ENCODE measurements around the gene HMGCLL1. TPM values are rescaled to one million over a fixed set of nuclear protein-coding genes. Genes with fewer than 3 reads are reported as not detected.

HMGCLL1 gene
- 1 to 10 TPM in 1 of 5 donors, under 1 TPM in 1, not detected in 3; 0.45 to 3.3 TPM for total RNA-seq
- polyA plus RNA-seq: 1 to 10 TPM in 1 of 3 donors, under 1 TPM in 2; 0.10 to 1.4 (median 0.68) TPM
- long read RNA-seq, donor 1: 0 reads
- long read RNA-seq, donor 2: 0 reads
- long read RNA-seq, donor 3, partial matches to known transcripts: 0 of 1 reads
- long read RNA-seq, donor 3, other reads (novel, unspliced or antisense): 0 of 1 reads
- long read RNA-seq, donor 4: 0 reads
- long read RNA-seq, donor 5: 0 reads
- long read RNA-seq, donor 6: 0 reads
- long read RNA-seq, donor 7, partial matches to known transcripts: 0 of 1 reads
- long read RNA-seq, donor 7, other reads (novel, unspliced or antisense): 0 of 1 reads
- long read RNA-seq, donor 8: 0 reads
- long read RNA-seq, donor 9: 0 reads
- long read RNA-seq, donor 10: 0 reads

DNA sequence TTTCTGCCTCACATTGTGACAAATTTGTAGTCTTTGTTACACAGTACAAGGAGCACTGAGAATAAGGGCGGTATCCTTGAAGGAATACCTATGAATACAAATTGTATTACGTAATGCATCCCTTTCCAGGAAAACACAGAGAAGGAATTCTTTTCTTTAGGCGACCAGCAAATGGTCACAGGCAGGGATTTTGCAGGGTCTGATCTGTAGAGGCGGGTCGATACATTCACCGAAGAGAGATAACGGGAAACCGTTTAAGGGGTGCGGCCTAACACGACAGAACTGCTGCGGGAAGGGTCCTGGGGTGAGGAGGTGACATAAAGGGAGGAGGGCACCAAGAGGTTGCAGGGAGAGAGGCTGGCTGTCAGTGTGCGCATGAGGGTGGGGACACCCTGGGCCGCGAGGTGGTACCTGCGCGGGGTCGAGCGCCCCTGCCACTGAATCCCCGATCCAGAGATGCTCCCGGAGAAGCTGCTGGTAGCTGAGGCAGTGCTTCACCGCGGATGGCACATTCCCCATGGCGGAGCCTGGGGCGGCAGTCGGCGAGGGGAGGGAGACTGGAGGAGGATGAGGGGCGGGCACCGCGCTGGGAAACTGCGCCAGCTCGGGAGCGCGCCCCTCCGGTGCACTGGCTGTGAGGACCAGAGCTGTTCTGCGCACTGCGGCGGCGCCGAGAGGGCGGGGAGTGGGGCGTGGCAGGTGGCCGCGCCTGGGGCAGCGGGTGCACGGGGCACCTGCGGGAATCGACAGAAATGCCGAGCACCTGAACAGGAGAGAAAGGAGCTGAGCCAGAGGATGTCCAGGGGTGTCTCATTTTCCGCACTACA, at the start of gene HMGCLL1:
HMGCLL1 (minus strand) TSS at position 656 of the 827 bp plus-strand sequence; CDS start at position 519, 137 bp downstream.
- Histone ChIP-seq H3K9me3 (peaks cover 0 to 1% (median 0%) of the 10 kb centered on the region in 4 donors), H3K36me3 (no peaks in the 10 kb centered on the region), H3K27me3 (peaks cover 0 to 11% (median 10%) of the 10 kb centered on the region in 3 donors), H3K4me1 (peaks cover 0 to 10% (median 7%) of the 10 kb centered on the region in 4 donors), H3K27ac (peak within 1 kb of the TSS in 1 of 5 donors; percentile 26), H3K4me3 (peak within 1 kb of the TSS; percentile 37 to 49 (median 44))
- WGBS, 5 donors: 6 to 15% (median 8%) methylated on average over 40 to 49 of the region's 49 CpGs
- TF ChIP-seq, protein P1, sequence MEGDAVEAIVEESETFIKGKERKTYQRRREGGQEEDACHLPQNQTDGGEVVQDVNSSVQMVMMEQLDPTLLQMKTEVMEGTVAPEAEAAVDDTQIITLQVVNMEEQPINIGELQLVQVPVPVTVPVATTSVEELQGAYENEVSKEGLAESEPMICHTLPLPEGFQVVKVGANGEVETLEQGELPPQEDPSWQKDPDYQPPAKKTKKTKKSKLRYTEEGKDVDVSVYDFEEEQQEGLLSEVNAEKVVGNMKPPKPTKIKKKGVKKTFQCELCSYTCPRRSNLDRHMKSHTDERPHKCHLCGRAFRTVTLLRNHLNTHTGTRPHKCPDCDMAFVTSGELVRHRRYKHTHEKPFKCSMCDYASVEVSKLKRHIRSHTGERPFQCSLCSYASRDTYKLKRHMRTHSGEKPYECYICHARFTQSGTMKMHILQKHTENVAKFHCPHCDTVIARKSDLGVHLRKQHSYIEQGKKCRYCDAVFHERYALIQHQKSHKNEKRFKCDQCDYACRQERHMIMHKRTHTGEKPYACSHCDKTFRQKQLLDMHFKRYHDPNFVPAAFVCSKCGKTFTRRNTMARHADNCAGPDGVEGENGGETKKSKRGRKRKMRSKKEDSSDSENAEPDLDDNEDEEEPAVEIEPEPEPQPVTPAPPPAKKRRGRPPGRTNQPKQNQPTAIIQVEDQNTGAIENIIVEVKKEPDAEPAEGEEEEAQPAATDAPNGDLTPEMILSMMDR (IDR thresholded peaks at IDR 0.05): no peak
- TF ChIP-seq POLR2AphosphoS5 (IDR thresholded peaks at IDR 0.05): no peak
- TF ChIP-seq EP300 (IDR thresholded peaks at IDR 0.05): no peak
- TF ChIP-seq POLR2A (IDR thresholded peaks at IDR 0.05): no peak
- DNase-seq: peak in 1 of 2 donors; percentile 88
- intact Hi-C loops (cut with DNase I; ENCODE audit: low total_unique reads): no loop called here

DNA sequence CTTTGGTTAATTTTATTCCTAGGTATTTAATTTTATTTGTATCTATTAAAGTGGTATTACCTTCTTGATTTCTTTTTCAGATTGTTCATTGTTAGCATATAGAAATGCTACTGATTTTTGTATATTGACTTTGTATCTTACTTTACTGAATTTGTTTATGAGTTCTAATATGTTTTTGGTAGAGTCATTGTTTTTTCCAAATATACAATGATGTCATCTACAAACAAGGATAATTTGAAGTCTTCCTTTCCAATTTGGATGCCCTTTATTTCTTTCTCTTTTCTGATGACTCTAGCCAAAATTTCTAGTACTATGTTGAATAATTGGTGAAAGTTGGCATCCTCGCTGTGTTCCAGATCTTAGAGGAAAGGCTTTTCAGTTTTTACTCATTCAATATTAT, 43.0 kb upstream of the HMGCLL1 start:
- no peak for DNase-seq
- Histone ChIP-seq H3K27me3 (no peaks in the 10 kb centered on the region), H3K4me3 (no peak overlapping the region), H3K27ac (no peak overlapping the region), H3K36me3 (no peaks in the 10 kb centered on the region), H3K4me1 (no peaks in the 10 kb centered on the region), H3K9me3 (no peaks in the 10 kb centered on the region)
- TF ChIP-seq, protein P1 (IDR thresholded peaks at IDR 0.05): no peak
- 87 to 100% (median 91%) methylated on average over 1 of the region's 1 CpG for WGBS, 5 donors
- intact Hi-C loops (cut with DNase I; ENCODE audit: low total_unique reads): no loop called here

GRCh38 chr6:55621244-55621643, 42.3 kb upstream of the HMGCLL1 start:
- TF ChIP-seq, protein P1 (IDR thresholded peaks at IDR 0.05): no peak
- no peak for TF ChIP-seq POLR2AphosphoS5 (IDR thresholded peaks at IDR 0.05)
- no peak for TF ChIP-seq POLR2A (IDR thresholded peaks at IDR 0.05)
- TF ChIP-seq EP300 (IDR thresholded peaks at IDR 0.05): no peak
- intact Hi-C loops (cut with DNase I; ENCODE audit: low total_unique reads): no loop called here
- Histone ChIP-seq H3K4me1 (no peaks in the 10 kb centered on the region), H3K9me3 (no peaks in the 10 kb centered on the region), H3K27me3 (no peaks in the 10 kb centered on the region), H3K27ac (no peak overlapping the region), H3K36me3 (no peaks in the 10 kb centered on the region), H3K4me3 (no peak overlapping the region)
- no peak for DNase-seq
- WGBS, 5 donors: 81 to 96% (median 91%) methylated on average over 3 of the region's 3 CpGs

GRCh38 chr6:55617272-55617671, 38.3 kb upstream of the HMGCLL1 start:
- no peak overlapping the region for H3K4me3 ChIP-seq
- TF ChIP-seq, protein P1 (IDR thresholded peaks at IDR 0.05): peak in 4 of 7 experiments; percentile 3 to 21 (median 18)
- TF ChIP-seq POLR2AphosphoS5 (IDR thresholded peaks at IDR 0.05): no peak
- no peaks in the 10 kb centered on the region for H3K36me3 ChIP-seq
- no peaks in the 10 kb centered on the region for H3K27me3 ChIP-seq
- intact Hi-C loops (cut with DNase I; ENCODE audit: low total_unique reads): no loop called here
- H3K27ac ChIP-seq: no peak overlapping the region
- H3K4me1 ChIP-seq: no peaks in the 10 kb centered on the region
- DNase-seq: peak in 1 of 2 donors; percentile 38
- WGBS, 5 donors: 86 to 91% (median 90%) methylated on average over 5 of the region's 5 CpGs
- peaks cover 0 to 6% (median 3%) of the 10 kb centered on the region in 4 donors for H3K9me3 ChIP-seq

Data from stomach (tissue), 19 donors.